ENCODE results near the gene SWAP70.

SWAP70 gene

DNA sequence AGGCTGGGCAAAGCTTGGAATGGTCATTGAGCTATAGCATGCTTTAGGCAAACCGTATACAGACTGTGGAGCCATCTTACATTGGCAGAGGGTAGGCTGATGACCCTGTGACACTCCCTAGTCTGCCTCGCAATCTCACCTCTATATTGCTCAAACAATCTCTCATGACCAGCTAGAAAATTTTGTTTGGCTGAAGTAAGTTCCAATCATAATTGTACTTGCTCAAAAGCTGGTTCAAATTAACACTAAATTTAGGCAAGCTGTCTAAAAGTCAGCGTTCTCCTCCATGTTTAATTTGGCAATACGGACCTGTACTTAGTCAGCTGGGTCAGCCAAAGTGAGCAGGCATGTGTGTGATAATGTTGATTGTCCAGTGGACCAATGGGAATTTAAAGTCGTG is 133.0 kb downstream of the SWAP70 start:
- no peak overlapping the region for H3K4me3 ChIP-seq (ENCODE audit: low read length)
- peak; percentile 92 for DNase-seq (ENCODE audit: low read depth)
- TF ChIP-seq, protein P1, sequence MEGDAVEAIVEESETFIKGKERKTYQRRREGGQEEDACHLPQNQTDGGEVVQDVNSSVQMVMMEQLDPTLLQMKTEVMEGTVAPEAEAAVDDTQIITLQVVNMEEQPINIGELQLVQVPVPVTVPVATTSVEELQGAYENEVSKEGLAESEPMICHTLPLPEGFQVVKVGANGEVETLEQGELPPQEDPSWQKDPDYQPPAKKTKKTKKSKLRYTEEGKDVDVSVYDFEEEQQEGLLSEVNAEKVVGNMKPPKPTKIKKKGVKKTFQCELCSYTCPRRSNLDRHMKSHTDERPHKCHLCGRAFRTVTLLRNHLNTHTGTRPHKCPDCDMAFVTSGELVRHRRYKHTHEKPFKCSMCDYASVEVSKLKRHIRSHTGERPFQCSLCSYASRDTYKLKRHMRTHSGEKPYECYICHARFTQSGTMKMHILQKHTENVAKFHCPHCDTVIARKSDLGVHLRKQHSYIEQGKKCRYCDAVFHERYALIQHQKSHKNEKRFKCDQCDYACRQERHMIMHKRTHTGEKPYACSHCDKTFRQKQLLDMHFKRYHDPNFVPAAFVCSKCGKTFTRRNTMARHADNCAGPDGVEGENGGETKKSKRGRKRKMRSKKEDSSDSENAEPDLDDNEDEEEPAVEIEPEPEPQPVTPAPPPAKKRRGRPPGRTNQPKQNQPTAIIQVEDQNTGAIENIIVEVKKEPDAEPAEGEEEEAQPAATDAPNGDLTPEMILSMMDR (conservative IDR thresholded peaks at IDR 0.05; ENCODE audit: low read length): no peak

DNA sequence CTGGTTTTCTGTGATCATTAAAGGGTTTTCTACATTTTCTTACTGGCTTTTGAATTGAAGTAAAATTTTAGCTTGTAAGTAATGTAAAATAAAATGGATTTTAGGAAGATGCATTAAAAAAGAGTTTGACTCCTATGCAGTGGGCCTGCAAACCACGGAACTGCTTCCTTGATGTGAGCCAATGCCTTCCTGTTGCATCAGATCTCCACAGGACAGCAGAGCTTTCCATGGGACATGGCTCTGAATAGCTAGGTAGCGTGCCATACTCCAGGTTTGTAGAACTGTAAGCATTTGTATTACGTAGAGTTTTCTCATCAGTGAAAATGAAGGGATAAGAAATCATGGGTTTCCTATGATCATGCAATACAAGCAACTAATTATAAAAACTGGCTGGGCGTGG is 133.4 kb downstream of the SWAP70 start:
- no peak overlapping the region for H3K4me3 ChIP-seq (ENCODE audit: low read length)
- TF ChIP-seq, protein P1 (conservative IDR thresholded peaks at IDR 0.05; ENCODE audit: low read length): no peak
- peak; percentile 43 for DNase-seq (ENCODE audit: low read depth)

DNA sequence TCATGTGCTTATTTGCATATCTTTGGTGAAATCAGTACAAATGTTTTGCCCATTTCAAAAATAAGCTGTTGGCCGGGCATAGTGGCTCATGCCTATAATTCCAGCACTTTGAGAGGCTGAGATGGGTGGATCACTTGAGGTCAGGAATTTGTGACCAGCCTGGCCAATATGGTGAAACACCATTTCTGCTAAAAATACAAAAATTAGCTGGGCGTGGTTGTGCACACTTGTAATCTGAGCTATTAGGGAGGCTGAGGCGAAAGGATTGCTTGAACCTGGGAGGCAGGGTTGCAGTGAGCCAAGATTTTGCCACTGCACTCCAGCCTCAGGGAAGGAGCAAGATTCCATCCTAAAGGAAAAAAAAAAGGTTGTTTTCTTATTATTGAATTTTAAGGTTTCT is 136.0 kb downstream of the SWAP70 start:
- TF ChIP-seq, protein P1 (conservative IDR thresholded peaks at IDR 0.05; ENCODE audit: low read length): no peak
- H3K4me3 ChIP-seq (ENCODE audit: low read length): no peak overlapping the region
- DNase-seq (ENCODE audit: low read depth): peak; percentile 75

DNA sequence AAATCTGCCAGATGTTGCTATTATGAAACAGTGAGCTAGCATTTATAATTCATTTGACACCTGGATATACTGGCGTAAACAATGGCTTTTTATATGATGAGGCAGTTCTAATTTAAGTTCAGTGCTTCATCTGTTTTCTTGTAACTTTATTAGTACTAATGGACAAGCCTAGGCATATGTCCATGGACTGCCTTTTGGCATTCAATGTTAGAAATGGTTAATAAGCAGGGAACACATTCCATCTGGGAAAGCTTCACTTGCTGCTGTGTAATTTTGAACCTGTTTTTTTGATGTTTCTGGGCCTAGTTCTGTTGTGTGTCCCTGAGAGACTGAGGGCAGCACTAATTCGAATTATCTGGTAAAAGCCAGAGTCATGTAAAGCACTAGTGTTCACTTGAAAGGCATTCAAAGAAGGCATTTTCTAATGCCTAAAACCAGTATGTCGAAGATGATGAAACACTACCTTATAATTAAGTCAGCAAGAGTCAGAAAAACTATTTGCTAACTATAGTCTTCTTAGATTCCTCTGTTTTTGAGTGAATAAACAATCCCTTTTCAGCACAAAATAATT is 138.5 kb downstream of the SWAP70 start:
- H3K4me3 ChIP-seq (ENCODE audit: low read length): no peak overlapping the region
- TF ChIP-seq, protein P1 (conservative IDR thresholded peaks at IDR 0.05; ENCODE audit: low read length): no peak
- DNase-seq (ENCODE audit: low read depth): peak; percentile 99
